ENCODE data around the gene SUMO2. TPM values are rescaled to one million over a fixed set of nuclear protein-coding genes. Genes with fewer than 3 reads are reported as not detected.

SUMO2 gene
- total and polyA plus RNA-seq, 2 experiments from 2014 or later, result 91.3 to 485 TPM

- Histone ChIP-seq H3K36me3 (peaks cover 3% of the 10 kb centered on the region), H3K4me3 (no peak overlapping the region), H3K4me1 (ENCODE audit: low read depth) (no peaks in the 10 kb centered on the region), H3K9me3 (ENCODE audit: low read depth) (no peaks in the 10 kb centered on the region), H3K27me3 (no peaks in the 10 kb centered on the region), H3K27ac (no peak overlapping the region)
- no peak for DNase-seq (ENCODE audit: low read depth in 1 of 2, low spot score in 1 of 2)
- TF ChIP-seq CTCF (IDR thresholded peaks at IDR 0.05; ENCODE audit: low read depth, low read length), result no peak
Observed at GRCh38 chr17:75126954-75127353, 55.8 kb downstream of the SUMO2 start.

DNA sequence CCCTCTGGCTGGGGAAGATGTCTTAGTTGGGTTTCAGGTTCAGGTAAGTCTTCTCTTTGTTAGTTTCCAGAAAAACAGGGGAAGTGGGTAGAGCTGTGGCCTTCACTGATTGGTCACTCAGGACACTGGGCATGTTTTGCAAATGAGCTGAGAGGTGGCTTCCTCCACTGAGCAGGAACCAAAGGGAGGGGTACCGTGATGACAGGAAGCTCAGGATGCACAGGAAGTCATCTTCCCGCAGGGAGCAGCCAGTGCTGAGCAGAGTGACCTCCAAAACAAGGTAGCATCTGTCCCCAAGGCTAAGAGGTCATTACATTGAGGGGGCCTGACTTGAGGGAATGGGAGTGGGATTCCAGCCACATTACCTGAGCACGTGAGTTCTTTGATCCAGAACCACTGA, 56.8 kb downstream of the SUMO2 start:
- no peak for DNase-seq (ENCODE audit: low read depth in 1 of 2, low spot score in 1 of 2)
- no peaks in the 10 kb centered on the region for H3K27me3 ChIP-seq
- H3K27ac ChIP-seq, result no peak overlapping the region
- no peak for TF ChIP-seq CTCF (IDR thresholded peaks at IDR 0.05; ENCODE audit: low read depth, low read length)
- H3K4me1 ChIP-seq (ENCODE audit: low read depth), result no peaks in the 10 kb centered on the region
- peaks cover 3% of the 10 kb centered on the region for H3K36me3 ChIP-seq
- H3K9me3 ChIP-seq (ENCODE audit: low read depth), result no peaks in the 10 kb centered on the region
- H3K4me3 ChIP-seq, result no peak overlapping the region

GRCh38 chr17:75124819-75125162, 58.0 kb downstream of the SUMO2 start:
- Histone ChIP-seq H3K4me1 (ENCODE audit: low read depth) (no peaks in the 10 kb centered on the region), H3K27ac (no peak overlapping the region), H3K27me3 (no peaks in the 10 kb centered on the region), H3K36me3 (no peaks in the 10 kb centered on the region), H3K4me3 (no peak overlapping the region), H3K9me3 (ENCODE audit: low read depth) (no peaks in the 10 kb centered on the region)
- DNase-seq (ENCODE audit: low read depth in 1 of 2, low spot score in 1 of 2), result no peak
- no peak for TF ChIP-seq CTCF (IDR thresholded peaks at IDR 0.05; ENCODE audit: low read depth, low read length)

GRCh38 chr17:75124041-75124818, 58.5 kb downstream of the SUMO2 start:
- Histone ChIP-seq H3K4me3 (no peak overlapping the region), H3K9me3 (ENCODE audit: low read depth) (no peaks in the 10 kb centered on the region), H3K27me3 (no peaks in the 10 kb centered on the region), H3K4me1 (ENCODE audit: low read depth) (no peaks in the 10 kb centered on the region), H3K27ac (no peak overlapping the region), H3K36me3 (no peaks in the 10 kb centered on the region)
- peak in 1 of 2 donors; percentile 78 for DNase-seq (ENCODE audit: low read depth in 1 of 2, low spot score in 1 of 2)
- no peak for TF ChIP-seq CTCF (IDR thresholded peaks at IDR 0.05; ENCODE audit: low read depth, low read length)

DNA sequence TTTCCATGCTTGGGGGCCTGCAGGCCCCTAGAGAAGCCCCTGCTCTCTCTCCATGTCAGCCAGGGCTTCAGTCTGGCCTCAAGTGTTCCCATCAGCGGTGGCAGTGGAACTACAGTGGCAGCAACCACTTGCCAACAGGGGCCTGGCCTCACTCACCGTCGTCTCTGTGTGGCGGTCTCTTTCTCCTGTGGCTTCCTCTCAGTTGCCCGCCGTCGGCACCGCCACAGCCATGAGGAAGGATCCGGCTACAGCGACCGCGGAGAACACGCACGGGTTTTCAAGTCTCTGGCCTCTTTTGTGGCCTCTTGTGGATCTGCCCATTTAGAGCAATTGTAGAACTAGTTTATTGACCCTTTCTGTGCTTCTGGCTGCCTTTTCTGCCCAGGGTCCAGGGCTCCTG, 64.5 kb downstream of the SUMO2 start:
- DNase-seq (ENCODE audit: low read depth in 1 of 2, low spot score in 1 of 2), result no peak
- no peak overlapping the region for H3K27ac ChIP-seq
- no peaks in the 10 kb centered on the region for H3K4me1 ChIP-seq (ENCODE audit: low read depth)
- no peak overlapping the region for H3K4me3 ChIP-seq
- no peaks in the 10 kb centered on the region for H3K27me3 ChIP-seq
- H3K36me3 ChIP-seq, result peaks cover 3% of the 10 kb centered on the region
- no peak for TF ChIP-seq CTCF (IDR thresholded peaks at IDR 0.05; ENCODE audit: low read depth, low read length)
- no peaks in the 10 kb centered on the region for H3K9me3 ChIP-seq (ENCODE audit: low read depth)

All from cardiac muscle cell (in vitro differentiated cells and primary cell).